ENCODE measurements around the gene OPCML.

The OPCML gene

GRCh38 chr11:132785878-132786277 lies 746.4 kb downstream of the OPCML start:
- DNase-seq (ENCODE audit: low spot score) = no peak

- DNase-seq (ENCODE audit: low spot score) = no peak
Measured at GRCh38 chr11:132784441-132784840, 747.9 kb downstream of the OPCML start.

GRCh38 chr11:132782102-132782501 lies 750.2 kb downstream of the OPCML start:
- no peak for DNase-seq (ENCODE audit: low spot score)

GRCh38 chr11:132780046-132780445 lies 752.3 kb downstream of the OPCML start:
- no peak for DNase-seq (ENCODE audit: low spot score)

- DNase-seq (ENCODE audit: low spot score) = no peak
Measured at GRCh38 chr11:132779497-132779896, 752.8 kb downstream of the OPCML start.

GRCh38 chr11:132777067-132777975 lies 755.0 kb downstream of the OPCML start:
- no peak for DNase-seq (ENCODE audit: low spot score)

- no peak for DNase-seq (ENCODE audit: low spot score)
Measured at GRCh38 chr11:132773751-132774150, 758.5 kb downstream of the OPCML start.

GRCh38 chr11:132772703-132773545 lies 759.4 kb downstream of the OPCML start:
- DNase-seq (ENCODE audit: low spot score) = peak; percentile 59

GRCh38 chr11:132771746-132772145 lies 760.6 kb downstream of the OPCML start:
- no peak for DNase-seq (ENCODE audit: low spot score)

GRCh38 chr11:132770829-132771530 lies 761.3 kb downstream of the OPCML start:
- no peak for DNase-seq (ENCODE audit: low spot score)

GRCh38 chr11:132763503-132763902 lies 768.8 kb downstream of the OPCML start:
- DNase-seq (ENCODE audit: low spot score) = no peak

- DNase-seq (ENCODE audit: low spot score) = no peak
Measured at GRCh38 chr11:132755934-132756333, 776.4 kb downstream of the OPCML start.

GRCh38 chr11:132751516-132752250 lies 780.6 kb downstream of the OPCML start:
- DNase-seq (ENCODE audit: low spot score) = no peak

GRCh38 chr11:132746305-132746704 lies 786.0 kb downstream of the OPCML start:
- no peak for DNase-seq (ENCODE audit: low spot score)

GRCh38 chr11:132745306-132745705 lies 787.0 kb downstream of the OPCML start:
- DNase-seq (ENCODE audit: low spot score) = no peak

GRCh38 chr11:132744771-132745170 lies 787.5 kb downstream of the OPCML start:
- DNase-seq (ENCODE audit: low spot score) = no peak

- DNase-seq (ENCODE audit: low spot score) = no peak
Measured at GRCh38 chr11:132743601-132744000, 788.7 kb downstream of the OPCML start.

GRCh38 chr11:132742929-132743328 lies 789.4 kb downstream of the OPCML start:
- DNase-seq (ENCODE audit: low spot score) = no peak

GRCh38 chr11:132734217-132734616 lies 798.1 kb downstream of the OPCML start:
- DNase-seq (ENCODE audit: low spot score) = no peak

- DNase-seq (ENCODE audit: low spot score) = no peak
Measured at GRCh38 chr11:132728026-132728425, 804.3 kb downstream of the OPCML start.

- DNase-seq (ENCODE audit: low spot score) = no peak
Measured at GRCh38 chr11:132721526-132721925, 810.8 kb downstream of the OPCML start.

GRCh38 chr11:132719684-132720083 lies 812.6 kb downstream of the OPCML start:
- no peak for DNase-seq (ENCODE audit: low spot score)

Measured in D341Med (cell line).